ENCODE results near the gene PCDHAC2. TPM values are rescaled to one million over a fixed set of nuclear protein-coding genes. Genes with fewer than 3 reads are reported as not detected.

PCDHAC2 gene
- total and polyA plus RNA-seq, 9 of the 15 experiments (the other 6 are each of a cell fraction or from before 2014, with no cell fraction given) = 0.03 TPM; not detected in 8

- intact Hi-C loops (cut with micrococcal nuclease) = no loop called here
- no peak overlapping the region for H3K27ac ChIP-seq (ENCODE audit: extremely low read depth, low read depth, low read length)
- H3K4me3 ChIP-seq = no peak overlapping the region
- no peak overlapping the region for H3K4me2 ChIP-seq (ENCODE audit: insufficient read depth, low read length)
- 0% methylated on average over 3 of the region's 3 CpGs for WGBS (ENCODE audit: insufficient coverage, low coverage, missing lambda C conversion rate)
- no peaks in the 10 kb centered on the region for H3K79me2 ChIP-seq (ENCODE audit: control insufficient read depth, insufficient read depth, low read length)
- ATAC-seq = no peak
- no peaks in the 10 kb centered on the region for H3K9me1 ChIP-seq (ENCODE audit: control insufficient read depth, insufficient read depth, low read length)
- H3K36me3 ChIP-seq (ENCODE audit: control insufficient read depth, insufficient read depth, low read length) = no peaks in the 10 kb centered on the region
- DNase-seq (ENCODE audit: extremely low read depth in 1 of 4, low spot score in 3 of 4) = no peak
- H3K9ac ChIP-seq (ENCODE audit: insufficient read depth in 1 of 2, low read depth in 2 of 2, low read length in 2 of 2) = no peak overlapping the region
- peaks cover 0 to 11% of the 10 kb centered on the region in 2 experiments; a peak in 2 of 5 replicates for H3K27me3 ChIP-seq (ENCODE audit: control insufficient read depth in 2 of 2, insufficient read depth in 2 of 2, low read length in 2 of 2)
- no peak for FAIRE-seq
- BruUV-seq (replicated peaks) = no TSS peak
- ChIA-PET POLR2A (no interaction called here), CTCF (ENCODE audit: low intra/inter-chr PET ratio) (no interaction called here)
- H3K4me1 ChIP-seq (replicated peaks in 1 of 2; ENCODE audit: control insufficient read depth in 2 of 2, insufficient read depth in 2 of 2, low read length in 2 of 2) = no peaks in the 10 kb centered on the region; a peak in 1 of 5 replicates
- no peaks in the 10 kb centered on the region for H3K9me3 ChIP-seq (replicated peaks; ENCODE audit: control insufficient read depth, insufficient read depth, low read depth, low read length)
- no peaks in the 10 kb centered on the region for H4K20me1 ChIP-seq (replicated peaks; ENCODE audit: control insufficient read depth, insufficient read depth, low read length)
- in situ Hi-C loops (cut with MboI) = no loop called here
- H2AFZ ChIP-seq (ENCODE audit: low read depth, low read length) = no peak overlapping the region
- TF ChIP-seq NR2F6 (CRISPR knock-in tag; IDR thresholded peaks at IDR 0.05) (no peak), ZNF277 (CRISPR knock-in tag; IDR thresholded peaks at IDR 0.05; ENCODE audit: borderline replicate concordance) (no peak), ZNF408 (CRISPR knock-in tag; IDR thresholded peaks at IDR 0.05; ENCODE audit: low read depth) (no peak), ZNF639 (CRISPR knock-in tag; conservative IDR thresholded peaks at IDR 0.05 in 1 of 2, IDR thresholded peaks at IDR 0.05 in 1 of 2) (no peak), ZNF253 (CRISPR knock-in tag; conservative IDR thresholded peaks at IDR 0.05) (no peak), ARNT (IDR thresholded peaks at IDR 0.05) (no peak), ZNF695 (CRISPR knock-in tag; IDR thresholded peaks at IDR 0.05) (no peak), ERF (CRISPR knock-in tag; IDR thresholded peaks at IDR 0.05) (no peak), DLX4 (CRISPR knock-in tag; IDR thresholded peaks at IDR 0.05) (no peak), ZNF76 (CRISPR knock-in tag; IDR thresholded peaks at IDR 0.05; ENCODE audit: borderline replicate concordance) (no peak), ZNF134 (CRISPR knock-in tag; conservative IDR thresholded peaks at IDR 0.05) (no peak), ETV6 (IDR thresholded peaks at IDR 0.05; ENCODE audit: borderline replicate concordance in 1 of 2, low read depth in 2 of 2, low read length in 1 of 2) (no peak), ETV6 (CRISPR knock-in tag; IDR thresholded peaks at IDR 0.05; ENCODE audit: borderline replicate concordance) (no peak), CTCF (IDR thresholded peaks at IDR 0.05 in 2 of 3, conservative IDR thresholded peaks at IDR 0.05 in 1 of 3; ENCODE audit: insufficient read depth in 2 of 3, low read depth in 1 of 3, low read length in 3 of 3) (no peak), KAT7 (CRISPR knock-in tag; IDR thresholded peaks at IDR 0.05; ENCODE audit: borderline replicate concordance) (no peak), HMG20B (CRISPR knock-in tag; IDR thresholded peaks at IDR 0.05) (no peak), PCBP1 (IDR thresholded peaks at IDR 0.05; ENCODE audit: low read depth, low read length, poor library complexity, severe bottlenecking) (no peak)
Observed at GRCh38 chr5:140964356-140964755, 1.9 kb upstream of the PCDHAC2 start.

Data from K562 (cell line).